Fibroblast of lung (primary cell): ENCODE data around the gene SLC43A1.

Experiments
- CTCF ChIP-seq, 2 donors: IDR thresholded peaks in 1 of 2; conservative IDR thresholded peaks in 1 of 2; 1 replicate in 1 of 2; 2 replicates in 1 of 2; pipeline ENCODE4 v1.5.1; 2011 to 2012; ENCODE audit warnings: low read length in 2 of 2, control low read depth in 1 of 2, inconsistent platforms in 1 of 2, low read depth in 1 of 2, mild to moderate bottlenecking in 1 of 2
- EZH2 ChIP-seq: IDR thresholded peaks from 2 replicates; pipeline ENCODE4 v1.5.1; 2012; ENCODE audit warnings: low read length, control low read depth, mild to moderate bottlenecking; ENCODE audit errors: missing control alignments

- TF ChIP-seq CTCF (conservative IDR thresholded peaks at IDR 0.05 in 1 of 2, IDR thresholded peaks at IDR 0.05 in 1 of 2; ENCODE audit: low read depth in 1 of 2, low read length in 2 of 2) (no peak), EZH2 (no peak)
Observed at GRCh38 chr11:57479911-57480310, 35.6 kb downstream of the SLC43A1 start.
